NCI-H345 treated with DMSO at 0.1 percent for 48 hours (cell line): ENCODE results near the gene MBP.

Experiments
- DNase-seq: peaks from one replicate; lab custom pipeline; 2025; ENCODE audit not compliant: unreplicated experiment; lab: John Stamatoyannopoulos, UW

The MBP gene

GRCh38 chr18:77102259-77103040, 30.1 kb downstream of the MBP start:
- no peak for DNase-seq

GRCh38 chr18:77101410-77102258, 30.9 kb downstream of the MBP start:
- DNase-seq = no peak

GRCh38 chr18:77100751-77101355, 31.7 kb downstream of the MBP start:
- DNase-seq = no peak

GRCh38 chr18:77099485-77100370, 32.9 kb downstream of the MBP start:
- no peak for DNase-seq

DNA sequence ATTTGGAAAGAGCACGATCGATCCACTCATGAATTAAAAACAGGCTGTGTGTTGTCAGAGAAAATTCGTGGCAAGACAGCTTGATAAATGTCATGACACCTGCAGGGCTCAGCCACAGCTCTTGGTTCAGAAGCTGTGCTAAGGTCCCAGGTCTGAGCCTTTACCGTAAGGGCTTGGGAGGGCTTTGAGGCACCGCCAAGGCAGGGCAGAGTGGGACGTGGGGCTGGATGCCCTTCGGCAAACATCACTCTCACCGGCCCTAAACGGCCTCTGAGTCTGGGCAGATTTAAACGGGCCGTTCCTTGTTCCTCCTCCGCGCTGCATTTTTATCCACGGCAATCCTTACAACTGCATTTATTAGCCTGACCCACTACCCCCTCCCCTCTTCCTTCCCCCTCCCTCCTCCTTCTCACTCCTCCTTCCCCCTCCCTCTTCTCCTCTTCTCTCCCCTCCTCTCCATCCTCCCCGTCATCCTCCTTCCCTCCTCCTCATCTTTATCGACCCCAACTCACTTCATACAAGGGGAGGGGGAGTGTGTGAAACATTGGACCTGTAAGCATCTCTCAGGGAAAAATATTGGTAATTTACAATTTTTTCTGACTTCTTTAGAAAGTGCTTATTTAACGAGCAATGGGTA, 33.9 kb downstream of the MBP start:
- DNase-seq = no peak

- DNase-seq = no peak
Observed at GRCh38 chr18:77098029-77098428, 34.6 kb downstream of the MBP start.

DNA sequence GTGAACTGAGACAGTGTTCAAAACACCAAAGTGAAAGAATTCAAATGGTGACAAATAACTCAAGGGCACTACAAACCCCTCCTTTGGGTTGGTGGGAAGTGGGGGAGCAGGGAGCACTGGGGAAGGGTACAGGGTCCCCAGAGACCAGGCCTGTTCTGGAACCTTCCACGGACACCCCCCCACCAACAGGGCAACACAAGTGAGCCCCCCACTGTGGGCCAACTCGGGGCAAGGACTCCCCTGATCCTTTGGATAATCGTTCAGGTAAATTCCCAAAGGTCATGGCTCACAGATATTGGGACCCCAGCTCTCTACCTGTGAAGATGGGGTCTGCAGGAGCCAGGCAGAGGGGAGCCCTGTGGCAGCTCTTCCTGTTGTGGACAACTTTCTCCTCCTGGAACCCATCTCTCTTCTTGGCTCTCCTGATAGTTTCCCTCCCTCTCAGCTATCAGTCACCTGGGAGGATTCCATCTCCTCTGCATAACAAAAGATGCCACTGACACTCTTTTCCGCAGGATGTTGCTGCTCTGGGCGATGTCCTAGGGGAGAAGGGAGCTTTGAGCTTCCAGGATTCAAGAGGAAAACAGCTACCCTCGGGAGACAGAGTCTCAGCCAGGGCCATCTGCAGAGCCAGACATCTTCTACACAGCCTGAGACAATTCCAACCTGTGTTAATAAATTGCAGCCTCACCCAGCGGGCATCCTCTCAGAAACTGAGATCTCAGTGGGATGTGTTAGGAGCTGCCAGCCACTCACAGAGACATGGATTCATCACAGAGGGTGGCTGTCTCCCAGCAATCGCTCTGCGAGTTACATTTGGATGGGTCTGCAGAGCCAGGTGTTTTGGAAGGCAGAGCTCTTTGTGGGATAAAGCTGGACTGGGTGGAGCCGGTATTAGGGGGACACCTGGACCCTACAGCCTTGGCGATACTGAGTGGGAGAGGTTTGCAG, 35.4 kb downstream of the MBP start:
- peak; percentile 85 for DNase-seq

- DNase-seq = no peak
Observed at GRCh38 chr18:77095391-77096371, 36.9 kb downstream of the MBP start.

GRCh38 chr18:77093586-77093985, 39.0 kb downstream of the MBP start:
- no peak for DNase-seq

DNA sequence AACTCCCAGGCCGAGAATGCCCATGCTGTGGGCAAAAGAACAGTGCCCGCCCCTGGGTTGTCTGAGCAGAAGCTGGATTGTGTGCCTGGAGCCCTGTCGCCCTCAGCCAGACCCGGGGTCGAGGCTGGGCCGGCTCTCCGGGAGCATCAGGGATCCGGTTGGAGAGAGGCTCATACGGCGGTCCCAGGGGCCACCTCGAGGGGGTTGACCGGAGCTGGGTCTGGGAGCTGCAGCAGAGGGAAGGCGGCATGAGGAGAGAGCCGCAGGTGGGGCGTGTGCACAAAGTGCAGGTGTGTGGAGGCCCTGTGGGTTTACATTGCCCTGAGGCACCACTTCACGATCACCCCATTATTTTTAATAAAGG, 39.5 kb downstream of the MBP start:
- DNase-seq = no peak

GRCh38 chr18:77092104-77093066, 40.2 kb downstream of the MBP start:
- DNase-seq = no peak

GRCh38 chr18:77091366-77091765, 41.2 kb downstream of the MBP start:
- no peak for DNase-seq

GRCh38 chr18:77090546-77091174, 41.9 kb downstream of the MBP start:
- DNase-seq = no peak

GRCh38 chr18:77089723-77090285, 42.8 kb downstream of the MBP start:
- DNase-seq = no peak

DNA sequence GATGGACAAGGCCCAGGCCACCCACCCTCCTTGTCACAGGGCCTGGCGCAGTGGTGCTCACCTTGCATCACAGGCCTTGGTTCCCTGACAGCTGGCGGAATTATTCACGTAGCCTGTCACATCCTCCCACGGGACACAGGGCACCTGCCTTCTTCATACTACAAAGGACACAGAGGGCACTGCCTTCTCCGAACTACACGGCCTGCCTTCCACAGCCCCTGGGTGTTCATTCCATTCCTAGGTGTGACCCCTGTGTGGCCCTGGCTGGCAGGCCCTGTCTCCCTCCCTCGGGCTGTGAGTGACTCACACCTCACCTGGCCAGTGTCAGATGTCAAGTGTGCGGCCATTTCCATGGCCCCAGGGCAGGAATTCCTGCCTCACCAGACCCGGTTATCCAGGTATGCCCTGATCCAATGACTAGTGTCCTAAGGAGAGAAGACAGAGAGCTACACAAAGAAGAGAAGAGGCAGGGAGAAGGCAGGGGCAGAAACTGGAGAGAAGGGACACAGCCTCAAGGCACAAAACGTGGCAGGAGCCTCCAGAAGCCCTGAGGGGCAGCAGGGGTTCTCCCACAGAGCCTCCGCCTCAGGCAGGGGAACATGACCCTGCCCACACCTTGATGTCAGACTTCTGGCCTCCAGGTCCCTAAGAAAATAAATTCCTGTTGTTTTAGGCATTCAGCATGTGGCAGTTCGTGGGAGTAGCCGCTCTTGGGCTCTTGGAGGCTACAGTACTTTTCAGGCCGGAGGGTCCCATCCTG, 43.4 kb downstream of the MBP start:
- no peak for DNase-seq
